ENCODE results near the gene CEP89.

- no peak for TF ChIP-seq NFIC (IDR thresholded peaks at IDR 0.05)
- no peak for TF ChIP-seq TEAD4 (IDR thresholded peaks at IDR 0.05)
- TF ChIP-seq REST (IDR thresholded peaks at IDR 0.05; ENCODE audit: low read depth), result no peak
- TF ChIP-seq EP300 (IDR thresholded peaks at IDR 0.05; ENCODE audit: borderline replicate concordance), result no peak
- TF ChIP-seq TAF1 (IDR thresholded peaks at IDR 0.05; ENCODE audit: low read depth), result no peak
- no peak for TF ChIP-seq RAD21 (IDR thresholded peaks at IDR 0.05; ENCODE audit: low read depth)
- no peak for TF ChIP-seq CREB1 (IDR thresholded peaks at IDR 0.05; ENCODE audit: low read depth)
- TF ChIP-seq MAX (IDR thresholded peaks at IDR 0.05), result no peak
- no peak for TF ChIP-seq TCF12 (IDR thresholded peaks at IDR 0.05; ENCODE audit: low read depth)
- TF ChIP-seq CEBPB (IDR thresholded peaks at IDR 0.05), result no peak
- no peak for TF ChIP-seq USF1 (IDR thresholded peaks at IDR 0.05)
These were observed 60.3 kb downstream of the CEP89 start for GRCh38 chr19:32911467-32911866.
